Measurements from ENCODE around the gene HSBP1. TPM values are rescaled to one million over a fixed set of nuclear protein-coding genes. Genes with fewer than 3 reads are reported as not detected.
A peak's percentile ranks its signal among the peaks of the same experiment; 100 is the strongest.

The HSBP1 gene
- total and polyA plus RNA-seq, 2 of the 4 experiments (the other 2 are of a cell fraction) = 8.8 to 65.2 TPM

GRCh38 chr16:83831456-83831987 lies 23.7 kb downstream of the HSBP1 start:
- Histone ChIP-seq H3K9ac (ENCODE audit: low read depth, low read length) (no peak overlapping the region), H3K9me3 (ENCODE audit: control insufficient read depth, insufficient read depth, low read length) (no peaks in the 10 kb centered on the region), H2BK20ac (ENCODE audit: low read depth, low read length) (no peak overlapping the region), H4K20me1 (ENCODE audit: insufficient read depth, low read length) (no peaks in the 10 kb centered on the region; the same call in 1 of the 2 replicates), H2BK15ac (ENCODE audit: low read depth, low read length) (no peak overlapping the region), H3K18ac (ENCODE audit: low read depth, low read length) (no peak overlapping the region), H3K14ac (replicated peaks; ENCODE audit: low read depth, low read length) (no peak overlapping the region), H2BK5ac (ENCODE audit: low read depth, low read length, poor library complexity, severe bottlenecking) (no peak overlapping the region), H3K9me1 (ENCODE audit: insufficient read depth, low read length) (no peaks in the 10 kb centered on the region), H4K5ac (ENCODE audit: low read depth, low read length) (no peak overlapping the region), H3K4me2 (ENCODE audit: low read depth, low read length) (no peak overlapping the region), H3K4me1 (ENCODE audit: control insufficient read depth, insufficient read depth, low read length) (peaks cover 2% of the 10 kb centered on the region), H2BK120ac (ENCODE audit: low read depth, low read length) (no peak overlapping the region), H4K8ac (ENCODE audit: low read depth in 2 of 2, low read length in 2 of 2) (no peak overlapping the region), H3K4me3 (ENCODE audit: insufficient read depth, low read depth, low read length) (no peak overlapping the region), H3K56ac (ENCODE audit: extremely low read depth, insufficient read depth, low read length) (no peak overlapping the region), H2AK9ac (replicated peaks; ENCODE audit: low read depth, low read length, poor library complexity) (no peak overlapping the region), H2AK5ac (ENCODE audit: low read depth, low read length) (no peak overlapping the region), H3K79me1 (ENCODE audit: low read depth in 1 of 2, low read length in 2 of 2) (no peaks in the 10 kb centered on the region), H4K91ac (ENCODE audit: insufficient read depth, low read depth, low read length) (no peak overlapping the region), H2AFZ (replicated peaks; ENCODE audit: low read length, poor library complexity) (no peak overlapping the region), H3K36me3 (ENCODE audit: control insufficient read depth, insufficient read depth, low read length) (no peaks in the 10 kb centered on the region), H3K23ac (ENCODE audit: low read depth, low read length) (no peak overlapping the region), H3K4ac (ENCODE audit: low read depth, low read length) (no peak overlapping the region), H3K27me3 (ENCODE audit: control insufficient read depth, insufficient read depth, low read length) (peaks cover 11% of the 10 kb centered on the region), H3K27ac (ENCODE audit: insufficient read depth, low read length) (no peak overlapping the region)
- CTCF ChIA-PET = no interaction called here
- intact Hi-C loops (cut with micrococcal nuclease) = no loop called here
- in situ Hi-C loops (cut with MboI; ENCODE audit: low sequenced_read_pairs) = no loop called here
- ATAC-seq (ENCODE audit: low read depth) = no peak
- TF ChIP-seq MAFK (IDR thresholded peaks at IDR 0.05; ENCODE audit: low read depth, low read length) (peak; percentile 38; the same call in 1 of the 2 replicates), ELK1 (IDR thresholded peaks at IDR 0.05; ENCODE audit: borderline replicate concordance, low read depth, low read length) (no peak), SMC3 (IDR thresholded peaks at IDR 0.05; ENCODE audit: low read depth, low read length) (no peak), FOS (IDR thresholded peaks at IDR 0.05; ENCODE audit: low read depth, low read length) (no peak)
- no CpG with 5 or more reads among the region's 5 CpGs for WGBS, 2 experiments (ENCODE audit: extremely low coverage in 2 of 2, insufficient read length in 1 of 2)
- POLR2A ChIA-PET (ENCODE audit: unreplicated experiment) = no interaction called here
- no TSS peak for BruUV-seq (replicated peaks)
- dilution Hi-C loops (cut with HindIII; ENCODE audit: low sequenced_read_pairs, unreplicated experiment) = no loop called here
- DNase-seq = no peak
